Muscle layer of duodenum (tissue), 2 donors: Measurements from ENCODE around the gene EFNA2.

ENCODE experiments used
- H3K27ac ChIP-seq: one replicate; pipeline ENCODE4 v1.7.0; 2013; ENCODE audit warnings: mild to moderate bottlenecking, low read length
- H3K27me3 ChIP-seq: one replicate; pipeline ENCODE4 v1.7.0; 2013; ENCODE audit warnings: low read depth, mild to moderate bottlenecking, control low read depth, low read length
- H3K36me3 ChIP-seq, 2 donors: one replicate each; pipeline ENCODE4 v1.7.0; 2013; ENCODE audit warnings: low read length in 2 of 2, control low read depth in 1 of 2, mild to moderate bottlenecking in 1 of 2; ENCODE audit not compliant: insufficient read depth in 2 of 2, control insufficient read depth in 1 of 2
- H3K4me1 ChIP-seq, 2 donors: one replicate each; pipeline ENCODE4 v1.7.0; 2013; ENCODE audit warnings: low read length in 2 of 2, mild to moderate bottlenecking in 2 of 2, control low read depth in 1 of 2, moderate library complexity in 1 of 2; ENCODE audit not compliant: insufficient read depth in 2 of 2, control insufficient read depth in 1 of 2
- H3K4me3 ChIP-seq, 2 donors: one replicate each; pipeline ENCODE4 v1.7.0; 2013; ENCODE audit warnings: low read length in 2 of 2, low read depth in 1 of 2, mild to moderate bottlenecking in 1 of 2
- H3K9me3 ChIP-seq, 2 donors: one replicate each; pipeline ENCODE4 v1.7.0; 2013; ENCODE audit warnings: low read length in 2 of 2, control low read depth in 1 of 2, mild to moderate bottlenecking in 1 of 2; ENCODE audit not compliant: control insufficient read depth in 1 of 2
- donor health status: healthy.

The EFNA2 gene

GRCh38 chr19:1291761-1292418 lies 6.2 kb downstream of the EFNA2 start:
- Histone ChIP-seq H3K9me3 (no peaks in the 10 kb centered on the region), H3K27me3 (peaks cover 3% of the 10 kb centered on the region), H3K4me1 (peaks cover 0 to 16% of the 10 kb centered on the region in 2 donors), H3K4me3 (no peak overlapping the region), H3K36me3 (no peaks in the 10 kb centered on the region), H3K27ac (no peak overlapping the region)

DNA sequence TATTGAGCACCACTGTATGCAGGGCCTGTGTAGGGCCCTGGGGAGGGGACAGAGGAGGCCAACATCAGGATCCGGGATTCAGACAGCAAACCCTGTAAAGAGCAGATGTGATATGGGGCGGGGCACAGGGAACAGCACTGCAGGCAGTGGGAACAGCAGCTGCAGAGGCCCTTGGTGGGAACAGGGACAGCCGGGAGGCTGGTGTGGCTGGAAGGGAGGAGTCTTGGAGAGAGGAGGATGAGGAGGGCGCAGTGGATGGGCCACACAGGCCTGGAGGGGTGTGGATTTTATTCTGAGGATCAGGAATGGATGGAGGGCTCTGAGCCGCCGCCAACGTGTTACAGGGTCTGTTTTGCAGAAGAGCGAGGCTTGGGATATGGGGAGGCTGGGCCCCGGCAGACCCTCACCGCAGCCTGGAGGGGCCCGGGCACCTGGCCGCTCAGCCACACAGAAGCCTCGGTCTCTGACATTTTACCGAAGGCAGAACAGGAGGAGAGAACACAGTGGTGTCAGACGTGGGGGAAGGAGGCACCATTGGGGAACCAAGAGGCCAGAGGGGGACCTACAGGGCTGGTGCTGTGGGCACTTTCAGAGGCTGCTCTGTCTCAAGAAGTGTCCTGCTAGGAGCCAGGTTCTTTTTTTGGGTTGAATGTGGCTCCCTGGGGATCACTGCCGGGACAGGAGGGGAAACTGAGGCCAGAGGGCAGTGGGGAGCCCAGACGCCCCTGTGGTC lies 6.9 kb downstream of the EFNA2 start:
- Histone ChIP-seq H3K27ac (no peak overlapping the region), H3K4me3 (no peak overlapping the region), H3K27me3 (no peaks in the 10 kb centered on the region)

DNA sequence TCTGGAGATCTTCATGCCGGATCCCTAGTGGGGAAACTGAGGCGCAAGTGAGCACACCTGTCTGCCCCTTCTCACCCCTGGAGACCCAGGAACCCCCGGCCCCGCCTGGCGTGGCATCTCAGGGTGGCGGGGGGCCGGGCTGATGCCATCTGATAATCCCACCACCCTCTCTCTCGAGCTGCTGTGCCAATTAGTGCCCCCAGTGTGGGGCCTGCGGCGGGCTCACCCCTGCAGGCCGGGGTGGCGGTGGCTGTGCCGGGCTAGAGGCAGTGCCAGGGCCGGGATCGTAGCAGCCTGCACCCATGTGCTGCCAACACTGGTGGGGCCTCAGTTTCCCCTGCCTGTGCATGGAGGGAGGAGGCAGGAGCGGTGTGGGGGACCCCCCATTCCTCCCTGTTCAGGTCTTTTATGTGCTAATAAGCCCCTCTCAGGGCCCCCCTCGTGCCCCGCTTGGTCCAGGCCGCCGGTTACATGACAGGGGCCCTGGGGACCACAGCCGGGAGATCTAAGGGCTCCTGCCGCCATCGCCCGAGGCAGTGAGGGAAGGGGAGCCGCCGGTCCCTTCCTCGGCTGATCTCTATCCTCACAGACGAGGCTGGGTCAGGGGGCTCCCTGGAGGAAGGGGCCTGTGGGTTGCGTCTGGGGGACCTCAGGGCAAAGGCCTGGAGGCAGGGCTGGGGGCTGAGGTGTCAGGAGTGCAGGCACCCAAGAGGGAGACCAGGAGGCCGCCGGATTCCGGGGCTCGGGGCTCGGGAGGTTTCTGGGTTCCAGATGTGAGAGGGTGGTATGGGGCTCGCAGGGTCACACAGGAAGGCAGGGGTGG lies 8.3 kb downstream of the EFNA2 start:
- Histone ChIP-seq H3K27ac (no peak overlapping the region), H3K4me3 (no peak overlapping the region), H3K9me3 (no peaks in the 10 kb centered on the region), H3K36me3 (no peaks in the 10 kb centered on the region), H3K4me1 (peaks cover 0 to 11% of the 10 kb centered on the region in 2 donors), H3K27me3 (no peaks in the 10 kb centered on the region)

More for the DNA sequence above, 6.9 kb downstream of the EFNA2 start:
- Histone ChIP-seq H3K4me1 (peaks cover 0 to 11% of the 10 kb centered on the region in 2 donors), H3K9me3 (no peaks in the 10 kb centered on the region), H3K36me3 (no peaks in the 10 kb centered on the region)

GRCh38 chr19:1294688-1295087 lies 9.0 kb downstream of the EFNA2 start:
- H3K27ac ChIP-seq = no peak overlapping the region
- H3K36me3 ChIP-seq = no peaks in the 10 kb centered on the region
- H3K4me3 ChIP-seq = no peak overlapping the region
- peaks cover 0 to 11% of the 10 kb centered on the region in 2 donors for H3K4me1 ChIP-seq
- no peaks in the 10 kb centered on the region for H3K9me3 ChIP-seq
- H3K27me3 ChIP-seq = no peaks in the 10 kb centered on the region

GRCh38 chr19:1295169-1296012 lies 9.7 kb downstream of the EFNA2 start:
- peaks cover 0 to 11% of the 10 kb centered on the region in 2 donors for H3K4me1 ChIP-seq
- H3K9me3 ChIP-seq = no peaks in the 10 kb centered on the region
- peak overlapping the region in 1 of 2 donors; percentile 32 for H3K4me3 ChIP-seq
- no peak overlapping the region for H3K27ac ChIP-seq
- no peaks in the 10 kb centered on the region for H3K27me3 ChIP-seq
- no peaks in the 10 kb centered on the region for H3K36me3 ChIP-seq

DNA sequence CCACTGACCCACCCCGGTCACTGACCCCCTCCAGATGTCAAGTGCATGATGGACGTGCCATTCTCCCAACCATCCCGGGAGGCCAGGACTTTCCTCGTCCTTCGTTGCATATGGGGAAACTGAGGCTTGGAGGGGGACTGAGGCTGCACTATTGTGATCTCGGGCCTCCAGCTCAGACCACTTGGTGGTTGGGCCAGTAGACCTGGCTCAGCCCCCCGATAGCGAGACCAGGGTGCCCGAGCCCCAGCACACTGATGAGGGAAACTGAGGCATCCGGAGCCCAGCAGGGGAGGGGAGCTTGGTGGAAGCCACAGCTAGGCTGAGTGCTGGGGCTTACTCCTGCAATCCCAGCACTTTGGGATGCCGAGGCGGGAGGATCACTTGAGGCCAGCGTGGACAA lies 10.4 kb downstream of the EFNA2 start:
- Histone ChIP-seq H3K27me3 (no peaks in the 10 kb centered on the region), H3K36me3 (no peaks in the 10 kb centered on the region), H3K27ac (no peak overlapping the region)

GRCh38 chr19:1296575-1297271 lies 11.1 kb downstream of the EFNA2 start:
- no peaks in the 10 kb centered on the region for H3K9me3 ChIP-seq
- H3K4me3 ChIP-seq = no peak overlapping the region
- peaks cover 0 to 11% of the 10 kb centered on the region in 2 donors for H3K4me1 ChIP-seq
- no peaks in the 10 kb centered on the region for H3K36me3 ChIP-seq
- no peak overlapping the region for H3K27ac ChIP-seq
- no peaks in the 10 kb centered on the region for H3K27me3 ChIP-seq

More for the DNA sequence above, 10.4 kb downstream of the EFNA2 start:
- peaks cover 0 to 11% of the 10 kb centered on the region in 2 donors for H3K4me1 ChIP-seq
- no peaks in the 10 kb centered on the region for H3K9me3 ChIP-seq
- no peak overlapping the region for H3K4me3 ChIP-seq

- H3K9me3 ChIP-seq = no peaks in the 10 kb centered on the region
- H3K27ac ChIP-seq = no peak overlapping the region
- H3K27me3 ChIP-seq = no peaks in the 10 kb centered on the region
These were observed 12.6 kb downstream of the EFNA2 start for GRCh38 chr19:1298235-1298634.

DNA sequence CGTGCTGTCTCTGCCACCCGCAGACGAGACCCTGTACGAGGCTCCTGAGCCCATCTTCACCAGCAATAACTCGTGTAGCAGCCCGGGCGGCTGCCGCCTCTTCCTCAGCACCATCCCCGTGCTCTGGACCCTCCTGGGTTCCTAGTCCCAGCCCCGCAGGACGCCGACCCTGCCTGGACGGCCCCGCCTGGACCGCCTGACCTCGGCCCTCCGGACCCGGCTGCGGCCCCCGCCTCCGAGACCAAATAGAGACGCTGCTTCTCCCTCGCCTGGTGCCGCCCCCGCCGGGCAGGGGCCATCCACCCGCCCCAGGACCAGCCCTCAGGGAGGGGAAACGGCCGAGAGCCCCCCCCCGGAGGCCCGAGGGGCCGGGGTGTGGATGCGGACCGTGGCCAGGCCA lies 14.1 kb downstream of the EFNA2 start:
- Histone ChIP-seq H3K27me3 (no peaks in the 10 kb centered on the region), H3K4me3 (no peak overlapping the region), H3K9me3 (no peaks in the 10 kb centered on the region), H3K4me1 (peaks cover 0 to 9% of the 10 kb centered on the region in 2 donors), H3K27ac (no peak overlapping the region), H3K36me3 (no peaks in the 10 kb centered on the region)

More at GRCh38 chr19:1298235-1298634, 12.6 kb downstream of the EFNA2 start:
- Histone ChIP-seq H3K4me3 (no peak overlapping the region), H3K4me1 (peaks cover 0 to 11% of the 10 kb centered on the region in 2 donors), H3K36me3 (no peaks in the 10 kb centered on the region)

DNA sequence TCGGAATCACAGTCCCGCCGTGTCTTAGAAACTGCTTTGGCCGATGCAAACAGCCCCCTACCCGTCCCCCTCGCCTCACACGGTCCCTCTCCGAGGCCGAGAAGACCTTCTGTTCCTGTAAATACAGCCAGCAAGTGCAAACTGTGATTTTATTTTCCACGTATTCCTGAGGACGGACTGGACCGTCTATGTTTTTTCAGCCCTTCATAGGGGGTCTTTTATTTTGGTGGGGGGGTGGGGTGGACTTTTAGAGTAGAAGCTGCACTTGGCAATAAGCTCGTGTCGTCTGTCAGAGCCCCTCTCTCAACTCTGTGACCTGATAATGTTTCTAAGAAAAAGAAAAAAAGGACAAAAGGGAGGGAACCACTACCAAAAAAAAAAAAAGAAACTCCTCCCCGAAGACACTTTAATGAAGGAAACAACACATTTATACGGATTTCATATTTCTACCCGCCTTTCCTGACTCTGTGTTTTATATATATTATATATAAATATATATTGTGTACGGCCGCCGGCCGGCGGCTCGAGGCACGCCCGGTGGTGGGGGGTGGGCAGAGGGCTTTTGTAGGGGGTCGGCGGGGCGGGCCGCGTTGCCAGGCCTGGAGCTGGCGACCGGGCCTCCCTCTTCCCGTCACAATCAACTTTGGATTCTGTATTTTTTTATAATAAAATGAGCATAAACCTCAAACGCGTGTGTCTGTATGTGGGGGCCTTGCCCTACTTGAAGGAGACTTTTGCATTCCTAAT lies 15.2 kb downstream of the EFNA2 start:
- Histone ChIP-seq H3K9me3 (no peaks in the 10 kb centered on the region), H3K4me3 (no peak overlapping the region), H3K27me3 (no peaks in the 10 kb centered on the region), H3K36me3 (no peaks in the 10 kb centered on the region), H3K27ac (no peak overlapping the region), H3K4me1 (no peaks in the 10 kb centered on the region)
